DOHH2 (cell line): ENCODE measurements around the gene TEX14.
A peak's percentile ranks its signal among the peaks of the same experiment; 100 is the strongest.

ENCODE experiments used
- H3F3A ChIP-seq: fragments of 200-600 bp; sonication (generic), shearing (Covaris generic); 2 replicates; pipeline ENCODE4 v1.6.0; 2016; ENCODE audit warnings: antibody characterized with exemption, mild to moderate bottlenecking; ENCODE audit not compliant: control insufficient read depth, insufficient read depth
- H3K27ac ChIP-seq: fragments of 200-600 bp; sonication (generic); 2 replicates; pipeline ENCODE4 v1.5.1; 2014; ENCODE audit warnings: low read depth, mild to moderate bottlenecking, low read length, moderate library complexity
- H3K27me3 ChIP-seq: fragments of 200-600 bp; sonication (generic); 2 replicates; pipeline ENCODE4 v1.6.1; 2014; ENCODE audit warnings: mild to moderate bottlenecking, low read length, mixed read lengths; ENCODE audit not compliant: control insufficient read depth
- H3K36me3 ChIP-seq: fragments of 200-600 bp; sonication (generic); 2 replicates; pipeline ENCODE4 v1.6.1; 2014; ENCODE audit warnings: mild to moderate bottlenecking, low read length, moderate library complexity, mixed read lengths; ENCODE audit not compliant: control insufficient read depth
- H3K4me1 ChIP-seq: fragments of 200-600 bp; sonication (generic); 2 replicates; pipeline ENCODE4 v1.6.1; 2014; ENCODE audit warnings: mild to moderate bottlenecking, low read length, mixed read lengths; ENCODE audit not compliant: control insufficient read depth
- H3K4me2 ChIP-seq: fragments of 200-600 bp; sonication (generic); 2 replicates; pipeline ENCODE4 v1.6.0; 2014; ENCODE audit warnings: mild to moderate bottlenecking, low read length, moderate library complexity
- H3K4me3 ChIP-seq: fragments of 200-600 bp; sonication (generic); 2 replicates; pipeline ENCODE4 v1.5.1; 2014; ENCODE audit warnings: mild to moderate bottlenecking, low read length, mixed read lengths
- H3K79me2 ChIP-seq: fragments of 200-600 bp; sonication (generic); 2 replicates; pipeline ENCODE4 v1.6.1; 2014; ENCODE audit warnings: mild to moderate bottlenecking, low read length, mixed read lengths; ENCODE audit not compliant: control insufficient read depth
- H3K9me2 ChIP-seq: fragments of 200-600 bp; sonication (generic); replicated peaks from 2 replicates; pipeline ENCODE4 v1.6.1; 2014; ENCODE audit warnings: mild to moderate bottlenecking, low read length, mixed read lengths; ENCODE audit not compliant: control insufficient read depth
- H3K9me3 ChIP-seq: fragments of 200-600 bp; sonication (generic); 2 replicates; pipeline ENCODE4 v1.6.1; 2014; ENCODE audit warnings: antibody characterized with exemption, low read length, mixed read lengths; ENCODE audit not compliant: control insufficient read depth, insufficient read depth
- H4K20me1 ChIP-seq: fragments of 200-600 bp; sonication (generic); 2 replicates; pipeline ENCODE4 v1.6.0; 2014; ENCODE audit warnings: low read depth, mild to moderate bottlenecking, antibody characterized with exemption, low read length, moderate library complexity; ENCODE audit not compliant: control insufficient read depth, insufficient read depth
- CTCF ChIP-seq: fragments of 200-600 bp; sonication (generic); IDR thresholded peaks from one replicate; pipeline ENCODE4 v1.5.1; 2014; ENCODE audit warnings: antibody characterized with exemption, mild to moderate bottlenecking, low read depth, low read length; ENCODE audit not compliant: poor library complexity, severe bottlenecking
- EZH2phosphoT487 ChIP-seq: fragments of 200-600 bp; sonication (generic); IDR thresholded peaks from 2 replicates; pipeline ENCODE4 v1.6.1; 2017; ENCODE audit warnings: borderline replicate concordance, mild to moderate bottlenecking, antibody characterized with exemption, low read length, moderate library complexity, mixed read lengths

The TEX14 gene

DNA sequence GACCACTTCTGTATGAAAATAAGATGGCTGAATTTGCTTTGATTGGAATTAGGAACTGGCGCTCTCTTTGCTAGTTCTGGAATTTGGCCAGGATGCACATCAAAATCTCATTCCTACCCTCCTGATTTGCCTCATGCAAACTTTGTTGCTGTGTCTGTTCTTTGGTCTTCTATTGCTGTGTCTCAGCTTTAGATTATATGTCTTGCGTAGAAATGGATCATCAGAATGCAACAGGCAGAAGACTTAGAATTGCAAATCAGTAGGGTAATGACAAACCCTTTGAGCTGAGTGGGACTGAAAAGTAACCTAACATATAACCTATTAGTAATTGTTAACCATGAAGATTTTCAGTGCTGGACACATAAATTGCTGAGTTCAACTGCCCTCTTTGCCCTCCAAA lies 30.9 kb upstream of the TEX14 start:
- Histone ChIP-seq H3K79me2 (no peaks in the 10 kb centered on the region), H3K36me3 (peaks cover 48% of the 10 kb centered on the region), H3K4me1 (no peaks in the 10 kb centered on the region), H3K27me3 (no peaks in the 10 kb centered on the region), H4K20me1 (no peaks in the 10 kb centered on the region), H3K4me3 (no peak overlapping the region), H3F3A (peaks cover 3% of the 10 kb centered on the region; the same call in 1 of the 2 replicates), H3K9me3 (no peaks in the 10 kb centered on the region), H3K9me2 (no peaks in the 10 kb centered on the region), H3K4me2 (no peak overlapping the region), H3K27ac (no peak overlapping the region)
- TF ChIP-seq CTCF (no peak), EZH2phosphoT487 (no peak)

DNA sequence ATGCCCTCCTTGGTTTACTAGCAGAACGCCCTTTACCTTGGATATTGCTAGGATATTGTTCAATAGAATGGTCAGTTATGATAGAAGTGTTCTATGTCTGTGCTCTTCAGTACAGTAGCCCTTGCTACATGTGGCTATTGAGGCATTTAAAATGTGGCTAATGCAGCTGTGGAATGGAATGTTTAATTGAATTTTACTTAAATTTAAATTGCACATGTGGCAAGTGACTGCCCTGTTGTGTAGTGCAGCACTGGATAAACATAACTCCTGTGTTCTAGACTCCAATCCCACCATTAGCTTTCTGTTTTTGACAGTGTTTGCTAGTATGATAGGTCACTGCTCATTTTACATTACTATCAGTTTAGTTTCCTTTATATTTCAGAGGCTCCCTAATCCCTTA lies 30.4 kb upstream of the TEX14 start:
- TF ChIP-seq CTCF (no peak), EZH2phosphoT487 (no peak)
- no peaks in the 10 kb centered on the region for H4K20me1 ChIP-seq
- H3K36me3 ChIP-seq: peaks cover 49% of the 10 kb centered on the region
- H3K9me2 ChIP-seq: no peaks in the 10 kb centered on the region
- H3K27me3 ChIP-seq: no peaks in the 10 kb centered on the region
- no peak overlapping the region for H3K27ac ChIP-seq
- H3K4me1 ChIP-seq: no peaks in the 10 kb centered on the region
- no peak overlapping the region for H3K4me3 ChIP-seq
- peaks cover 3% of the 10 kb centered on the region; the same call in 1 of the 2 replicates for H3F3A ChIP-seq
- no peaks in the 10 kb centered on the region for H3K79me2 ChIP-seq
- no peak overlapping the region for H3K4me2 ChIP-seq
- no peaks in the 10 kb centered on the region for H3K9me3 ChIP-seq

DNA sequence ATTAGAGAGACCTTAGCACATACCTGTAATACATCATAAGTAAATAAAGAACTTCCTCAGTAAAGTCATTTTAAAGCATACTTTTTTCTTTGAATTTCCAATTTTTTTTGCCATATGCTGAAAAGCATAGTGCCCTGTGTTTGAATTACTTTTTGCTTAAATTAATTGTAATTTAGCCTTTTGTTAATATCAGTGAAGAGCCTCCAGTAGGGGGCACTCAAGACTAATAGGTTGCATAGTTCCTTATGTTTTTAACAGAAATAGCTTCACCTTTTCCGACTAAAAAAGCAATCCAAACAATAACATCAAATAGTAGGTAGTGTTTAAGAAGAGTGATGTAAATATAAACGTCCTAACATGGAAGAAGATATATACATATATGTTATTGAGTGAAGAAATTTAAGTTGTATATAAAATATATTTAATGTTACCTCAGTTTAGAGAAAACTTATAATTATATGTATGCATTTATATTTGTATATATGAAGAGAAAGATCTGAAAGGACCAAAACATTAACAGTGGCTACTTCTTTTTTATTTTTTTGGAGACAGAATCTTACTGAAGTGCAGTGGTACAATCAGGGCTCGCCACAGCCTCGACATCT lies 19.2 kb upstream of the TEX14 start:
- Histone ChIP-seq H3K79me2 (no peaks in the 10 kb centered on the region), H3K4me3 (no peak overlapping the region), H3K4me2 (no peak overlapping the region), H3K9me3 (no peaks in the 10 kb centered on the region), H3K4me1 (peaks cover 6% of the 10 kb centered on the region; the same call in 1 of the 2 replicates), H3K27me3 (no peaks in the 10 kb centered on the region), H3K9me2 (no peaks in the 10 kb centered on the region), H3K36me3 (peaks cover 49% of the 10 kb centered on the region), H3K27ac (no peak overlapping the region), H4K20me1 (no peaks in the 10 kb centered on the region), H3F3A (peaks cover 10% of the 10 kb centered on the region; the same call in 1 of the 2 replicates)
- peak; percentile 83 for TF ChIP-seq CTCF
- TF ChIP-seq EZH2phosphoT487: no peak
